ENCODE measurements around the gene ST6GALNAC6. TPM values are rescaled to one million over a fixed set of nuclear protein-coding genes. Genes with fewer than 3 reads are reported as not detected.
"Not testable (repeated sequence)": the region's sequence is repeated elsewhere in the genome, so short reads cannot be mapped to it uniquely, and the experiment has no call there.

ST6GALNAC6 gene
- total RNA-seq, 2 experiments from 2014 or later = 50.1 to 53.8 TPM

- intact Hi-C loops (cut with micrococcal nuclease) = no loop called here
- Mint-ChIP-seq H3K27me3 (no peaks in the 10 kb centered on the region), H3K4me1 (ENCODE audit: low read depth) (peaks cover 11% of the 10 kb centered on the region), H3K36me3 (peaks cover 38% of the 10 kb centered on the region), H3K4me3 (no peak overlapping the region), H3K9me3 (no peaks in the 10 kb centered on the region), H3K27ac (no peak overlapping the region)
- ChIA-PET CTCF (interaction anchor here (1.0 kb wide), 1 partner anchor 18 kb away, joined by 4 read pairs; no protein-coding TSS in a partner anchor), POLR2A (interaction anchor here (0.6 kb wide), 1 partner anchor 232 kb away, joined by 3 read pairs; no protein-coding TSS in a partner anchor)
- DNase-seq = no peak
These were observed 11.6 kb downstream of the ST6GALNAC6 start for GRCh38 chr9:127887792-127888191.

- CTCF ChIA-PET = interaction anchor here (1.0 kb wide), 1 partner anchor 17 kb away, joined by 4 read pairs; no protein-coding TSS in a partner anchor
These were observed 12.9 kb downstream of the ST6GALNAC6 start for GRCh38 chr9:127886401-127886972.

GRCh38 chr9:127885508-127886281 lies 13.7 kb downstream of the ST6GALNAC6 start:
- Mint-ChIP-seq H3K27ac (no peak overlapping the region), H3K36me3 (peaks cover 27% of the 10 kb centered on the region), H3K27me3 (no peaks in the 10 kb centered on the region), H3K9me3 (no peaks in the 10 kb centered on the region), H3K4me1 (ENCODE audit: low read depth) (peaks cover 6% of the 10 kb centered on the region), H3K4me3 (no peak overlapping the region)
- DNase-seq = no peak
- CTCF ChIA-PET = interaction anchor here (1.1 to 1.7 kb wide), 3 partner anchors 16 to 151 kb away, joined by 5 to 9 read pairs (median 7); partner anchors contain the start of gene TOR2A
- intact Hi-C loops (cut with micrococcal nuclease) = no loop called here
- POLR2A ChIA-PET = no interaction called here

More at GRCh38 chr9:127886401-127886972, 12.9 kb downstream of the ST6GALNAC6 start:
- H3K36me3 Mint-ChIP-seq = peaks cover 33% of the 10 kb centered on the region
- peaks cover 6% of the 10 kb centered on the region for H3K4me1 Mint-ChIP-seq (ENCODE audit: low read depth)
- no peaks in the 10 kb centered on the region for H3K27me3 Mint-ChIP-seq
- intact Hi-C loops (cut with micrococcal nuclease) = no loop called here
- DNase-seq = no peak
- POLR2A ChIA-PET = no interaction called here
- no peak overlapping the region for H3K4me3 Mint-ChIP-seq
- H3K9me3 Mint-ChIP-seq = no peaks in the 10 kb centered on the region
- no peak overlapping the region for H3K27ac Mint-ChIP-seq

DNA sequence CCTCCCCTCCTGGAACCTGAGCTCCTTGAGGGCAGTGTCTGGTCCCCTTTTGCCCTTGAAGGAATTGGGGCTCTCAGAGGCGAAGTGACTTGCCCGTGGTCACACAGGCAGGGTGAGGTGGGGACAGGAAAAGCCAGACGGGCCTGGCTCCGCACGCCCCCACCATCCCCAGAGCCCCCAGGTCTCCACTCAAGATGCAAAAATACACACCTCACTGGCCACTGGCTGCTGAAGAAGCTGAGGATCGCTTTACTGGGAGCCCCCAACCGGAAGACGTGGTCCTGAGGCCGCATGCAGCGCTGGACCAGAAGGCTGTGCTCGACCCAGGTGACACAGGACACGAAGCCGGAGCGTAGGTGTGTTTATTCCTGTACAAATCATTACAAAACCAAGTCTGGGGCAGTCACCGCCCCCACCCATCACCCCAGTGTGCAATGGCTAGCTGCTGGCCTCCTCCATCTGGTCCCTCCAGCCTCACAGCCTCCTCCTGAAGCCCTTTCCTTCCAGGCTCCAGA lies 14.4 kb downstream of the ST6GALNAC6 start:
- intact Hi-C loops (cut with micrococcal nuclease) = no loop called here
- POLR2A ChIA-PET = no interaction called here

DNA sequence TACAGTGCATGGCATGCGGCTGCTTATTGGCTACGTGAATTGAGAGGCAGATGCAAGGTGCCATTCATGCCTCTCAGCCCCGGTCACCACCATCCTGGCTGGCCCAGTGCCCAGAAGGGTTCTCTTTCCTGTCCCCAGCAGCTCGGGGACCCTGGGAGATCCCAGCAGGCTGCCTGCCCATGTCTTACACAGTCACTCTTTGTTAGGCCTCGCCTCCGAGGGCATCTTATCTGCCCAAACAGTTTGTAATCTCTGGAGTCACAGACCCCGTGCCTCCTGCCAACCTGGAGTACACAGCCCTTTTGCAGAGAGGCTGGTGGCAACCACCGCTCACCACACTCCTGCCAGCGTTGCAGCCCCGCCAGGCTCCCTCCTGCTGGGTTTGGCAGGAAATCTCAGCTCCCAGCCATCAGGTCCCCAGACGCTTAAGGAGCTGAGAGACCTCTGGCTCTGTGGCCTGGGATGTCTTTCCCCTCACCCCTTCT lies 14.9 kb downstream of the ST6GALNAC6 start:
- intact Hi-C loops (cut with micrococcal nuclease) = no loop called here
- peaks cover 6% of the 10 kb centered on the region for H3K4me1 Mint-ChIP-seq (ENCODE audit: low read depth)
- no peaks in the 10 kb centered on the region for H3K9me3 Mint-ChIP-seq
- H3K36me3 Mint-ChIP-seq = peaks cover 22% of the 10 kb centered on the region
- no peak overlapping the region for H3K4me3 Mint-ChIP-seq
- peak overlapping the region; percentile 33 for H3K27ac Mint-ChIP-seq
- ChIA-PET POLR2A (no interaction called here), CTCF (interaction anchor here (1.1 to 1.7 kb wide), 3 partner anchors 14 to 149 kb away, joined by 5 to 9 read pairs (median 7); partner anchors contain the start of gene TOR2A)
- DNase-seq = no peak
- H3K27me3 Mint-ChIP-seq = no peaks in the 10 kb centered on the region

More for the DNA sequence above, 14.4 kb downstream of the ST6GALNAC6 start:
- no peak for DNase-seq
- no peaks in the 10 kb centered on the region for H3K9me3 Mint-ChIP-seq
- no peak overlapping the region for H3K27ac Mint-ChIP-seq
- H3K4me3 Mint-ChIP-seq = no peak overlapping the region
- peaks cover 22% of the 10 kb centered on the region for H3K36me3 Mint-ChIP-seq
- CTCF ChIA-PET = interaction anchor here (1.1 to 1.7 kb wide), 3 partner anchors 15 to 150 kb away, joined by 5 to 9 read pairs (median 7); partner anchors contain the start of gene TOR2A
- no peaks in the 10 kb centered on the region for H3K27me3 Mint-ChIP-seq
- peaks cover 6% of the 10 kb centered on the region for H3K4me1 Mint-ChIP-seq (ENCODE audit: low read depth)

DNA sequence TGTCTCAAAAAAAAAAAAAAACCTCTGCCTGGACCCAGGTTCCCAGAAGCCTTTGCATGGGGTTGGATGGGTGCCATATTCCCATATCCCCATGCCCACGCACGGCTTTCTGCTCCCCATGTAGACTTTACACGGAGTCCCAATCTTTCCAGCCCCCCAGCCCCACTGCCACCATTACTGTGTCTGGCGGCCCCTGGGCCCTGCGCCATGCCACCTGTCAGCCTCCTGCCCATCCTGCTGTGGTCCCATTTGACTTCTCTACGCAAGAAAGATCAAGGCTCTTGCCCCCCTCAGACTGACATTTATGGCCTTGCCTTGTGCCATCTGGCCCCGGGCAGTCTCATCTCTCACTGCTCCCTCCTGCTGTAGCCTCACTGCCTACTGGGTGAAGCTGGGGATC lies 15.4 kb downstream of the ST6GALNAC6 start:
- H3K4me1 Mint-ChIP-seq (ENCODE audit: low read depth) = peaks cover 7% of the 10 kb centered on the region
- ChIA-PET CTCF (no interaction called here), POLR2A (no interaction called here)
- no peak overlapping the region for H3K4me3 Mint-ChIP-seq
- intact Hi-C loops (cut with micrococcal nuclease) = no loop called here
- H3K36me3 Mint-ChIP-seq = peaks cover 24% of the 10 kb centered on the region
- H3K9me3 Mint-ChIP-seq = no peaks in the 10 kb centered on the region
- peak overlapping the region; percentile 33 for H3K27ac Mint-ChIP-seq
- no peaks in the 10 kb centered on the region for H3K27me3 Mint-ChIP-seq
- DNase-seq = no peak

DNA sequence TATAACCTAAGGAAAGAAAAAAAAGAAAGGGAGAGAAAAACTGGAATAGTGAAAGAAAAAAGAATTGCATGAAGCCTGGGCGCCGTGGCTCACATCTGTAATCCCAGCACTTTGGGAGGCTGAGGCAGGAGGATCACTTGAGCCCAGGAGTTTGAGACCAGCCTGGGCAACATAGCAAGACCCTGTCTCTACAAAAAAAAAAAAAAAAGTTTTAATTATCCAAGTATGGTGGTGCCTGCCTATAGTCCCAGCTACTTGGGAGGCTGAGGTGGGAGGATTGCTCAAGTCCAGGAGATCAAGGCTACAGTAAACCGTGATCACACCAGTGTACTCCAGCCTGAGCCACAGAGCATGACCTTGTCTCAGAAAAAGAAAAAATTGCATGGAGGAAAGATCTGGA lies 17.7 kb downstream of the ST6GALNAC6 start:
- DNase-seq; H3K27me3 Mint-ChIP-seq; H3K27ac Mint-ChIP-seq; POLR2A ChIA-PET; intact Hi-C loops (cut with micrococcal nuclease); H3K9me3 Mint-ChIP-seq; H3K4me3 Mint-ChIP-seq: not testable (repeated sequence)
- CTCF ChIA-PET = interaction anchor here (1.0 to 3.0 kb wide), 4 partner anchors 12 to 147 kb away, joined by 3 to 19 read pairs (median 4); partner anchors contain the start of genes ST6GALNAC6 and TOR2A
- H3K36me3 Mint-ChIP-seq = peaks cover 12% of the 10 kb centered on the region
- peaks cover 10% of the 10 kb centered on the region for H3K4me1 Mint-ChIP-seq (ENCODE audit: low read depth)

DNA sequence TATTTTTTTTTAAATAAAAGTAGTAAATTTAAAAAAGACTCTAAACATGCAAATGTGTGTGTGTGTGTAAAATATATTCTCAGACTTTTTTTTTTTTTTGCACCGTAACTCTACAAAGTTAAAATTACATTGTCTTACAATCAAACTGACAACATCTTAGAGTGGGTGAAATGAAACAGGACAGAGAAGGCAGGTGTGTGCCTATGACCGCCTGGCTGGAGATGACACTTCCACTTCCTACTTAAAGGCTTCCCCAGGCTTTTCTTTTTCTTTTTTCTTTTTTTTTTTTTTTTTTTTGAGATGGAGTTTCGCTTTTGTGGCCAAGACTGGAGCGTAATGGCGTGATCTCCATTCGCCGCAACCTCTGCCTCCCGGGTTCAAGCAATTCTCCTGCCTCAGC lies 19.3 kb downstream of the ST6GALNAC6 start:
- Mint-ChIP-seq H3K27ac (no peak overlapping the region), H3K4me1 (ENCODE audit: low read depth) (peaks cover 8% of the 10 kb centered on the region), H3K27me3 (no peaks in the 10 kb centered on the region), H3K4me3 (no peak overlapping the region), H3K36me3 (peaks cover 6% of the 10 kb centered on the region), H3K9me3 (no peaks in the 10 kb centered on the region)
- intact Hi-C loops (cut with micrococcal nuclease) = no loop called here
- CTCF ChIA-PET = no interaction called here
- DNase-seq = no peak
- POLR2A ChIA-PET = no interaction called here

GRCh38 chr9:127878652-127879390 lies 20.6 kb downstream of the ST6GALNAC6 start:
- no peaks in the 10 kb centered on the region for H3K27me3 Mint-ChIP-seq
- ChIA-PET POLR2A (no interaction called here), CTCF (interaction anchor here (1.5 to 2.3 kb wide), 2 partner anchors 9 to 144 kb away, joined by 3 to 7 read pairs; partner anchors contain the start of gene TOR2A)
- no peak overlapping the region for H3K27ac Mint-ChIP-seq
- no peak for DNase-seq
- intact Hi-C loops (cut with micrococcal nuclease) = no loop called here
- H3K4me1 Mint-ChIP-seq (ENCODE audit: low read depth) = peaks cover 5% of the 10 kb centered on the region
- no peak overlapping the region for H3K4me3 Mint-ChIP-seq
- peaks cover 2% of the 10 kb centered on the region for H3K36me3 Mint-ChIP-seq
- no peaks in the 10 kb centered on the region for H3K9me3 Mint-ChIP-seq

DNA sequence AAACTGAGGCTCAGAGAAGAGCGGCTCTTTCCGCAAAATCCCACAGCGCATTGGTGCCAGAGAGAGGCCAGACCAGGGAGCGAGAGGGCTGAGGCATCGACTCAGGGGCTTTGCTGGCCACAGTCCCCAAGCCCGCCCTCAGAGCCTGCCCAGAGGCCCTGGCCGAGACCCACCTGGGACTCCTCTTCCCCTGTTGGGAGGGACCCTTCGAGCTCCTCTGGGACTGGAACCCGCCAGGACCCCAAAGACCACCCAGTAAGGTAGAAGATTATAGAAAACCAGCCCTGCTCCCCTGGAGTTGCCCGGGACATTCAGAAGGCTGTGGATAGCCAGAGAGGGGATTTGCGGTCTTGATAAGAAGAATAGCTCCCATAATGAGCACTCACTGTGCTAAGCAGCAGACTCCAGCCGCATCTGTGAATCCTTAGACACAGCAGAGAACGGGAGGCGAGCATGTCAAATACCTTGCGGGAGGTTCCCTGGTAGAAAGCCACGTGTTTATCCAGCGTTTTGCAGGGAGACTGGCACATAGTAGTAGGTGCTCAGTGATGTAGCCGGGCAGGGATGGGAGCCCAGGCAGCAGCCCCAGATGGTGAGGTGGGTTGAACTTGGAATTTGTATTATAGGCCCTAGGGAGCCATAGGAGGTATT lies 21.3 kb downstream of the ST6GALNAC6 start:
- ChIA-PET CTCF (interaction anchor here (1.5 to 2.3 kb wide), 2 partner anchors 8 to 144 kb away, joined by 3 to 7 read pairs; partner anchors contain the start of gene TOR2A), POLR2A (no interaction called here)
- Mint-ChIP-seq H3K4me1 (ENCODE audit: low read depth) (peaks cover 5% of the 10 kb centered on the region), H3K9me3 (no peaks in the 10 kb centered on the region), H3K27ac (no peak overlapping the region), H3K4me3 (no peak overlapping the region), H3K36me3 (peaks cover 2% of the 10 kb centered on the region), H3K27me3 (no peaks in the 10 kb centered on the region)
- no peak for DNase-seq
- intact Hi-C loops (cut with micrococcal nuclease) = no loop called here

DNA sequence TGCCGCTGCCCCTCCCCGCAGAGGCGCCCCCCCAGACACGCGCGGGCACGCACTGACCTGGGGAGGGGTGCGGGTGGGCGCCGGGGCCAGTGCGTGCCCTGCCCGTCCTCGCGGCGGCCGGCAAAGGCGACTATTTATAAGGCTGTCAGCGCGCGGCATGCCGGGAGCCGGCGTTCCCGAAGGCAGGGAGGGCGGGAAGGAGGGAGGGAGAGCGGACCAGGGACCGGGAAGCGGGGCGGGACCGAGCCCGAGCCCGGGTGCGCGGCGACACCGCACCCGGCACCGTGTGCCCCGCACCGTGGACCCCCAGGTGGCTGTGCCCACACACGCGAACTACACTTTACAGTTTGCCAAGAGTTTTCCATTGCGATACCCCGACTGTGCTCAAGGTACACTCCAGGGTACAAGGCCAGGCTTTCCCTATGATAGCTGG lies 21.8 kb downstream of the ST6GALNAC6 start, which contains the start of gene AK1:
AK1 (minus strand) TSS at position 110 of the 433 bp plus-strand sequence. CDS start 3,058 bp downstream, outside the sequence.
- H3K4me3 Mint-ChIP-seq = no peak within 1 kb of the TSS

More for the DNA sequence above, 21.8 kb downstream of the ST6GALNAC6 start, which contains the start of gene AK1:
- DNase-seq = no peak
- Mint-ChIP-seq H3K4me1 (ENCODE audit: low read depth) (peaks cover 5% of the 10 kb centered on the region), H3K27ac (no peak within 1 kb of the TSS), H3K27me3 (no peaks in the 10 kb centered on the region), H3K9me3 (no peaks in the 10 kb centered on the region), H3K36me3 (peaks cover 2% of the 10 kb centered on the region)
- ChIA-PET CTCF (interaction anchor here (1.5 to 2.3 kb wide), 2 partner anchors 7 to 143 kb away, joined by 3 to 7 read pairs; partner anchors contain the start of gene TOR2A), POLR2A (no interaction called here)
- intact Hi-C loops (cut with micrococcal nuclease) = no loop called here

Measured in activated CD4-positive, alpha-beta memory T cell treated with anti-CD3 and anti-CD28 coated beads for 36 hours (primary cell).